A549 (cell line): ENCODE measurements around the gene ZNF577.
"Not testable (repeated sequence)": the region's sequence is repeated elsewhere in the genome, so short reads cannot be mapped to it uniquely, and the experiment has no call there.

ENCODE experiments used
- HOXA7 ChIP-seq: fragments of 250-450 bp; sonication (Bioruptor Pico); IDR thresholded peaks from 2 replicates; pipeline ENCODE4 v1.5.0; 2020; ENCODE audit warnings: mild to moderate bottlenecking, moderate library complexity
- POLR2A ChIP-seq: IDR thresholded peaks from 2 replicates; pipeline ENCODE4 v1.6.1; 2012; ENCODE audit warnings: mild to moderate bottlenecking, low read length
- RFX5 ChIP-seq: fragments of 450-650 bp; IDR thresholded peaks from 2 replicates; pipeline ENCODE4 v1.7.1; 2014; ENCODE audit warnings: antibody characterized with exemption, mild to moderate bottlenecking, moderate library complexity
- TF ChIP-seq, protein P1 (sequence below): fragments of >200 bp; sonication (Bioruptor Twin); formaldehyde crosslinking; IDR thresholded peaks from 3 replicates; pipeline ENCODE4 v1.6.1; 2016
- TF ChIP-seq, protein P2 (sequence below): fragments of >200 bp; sonication (Bioruptor Twin); formaldehyde crosslinking; IDR thresholded peaks from 3 replicates; pipeline ENCODE4 v1.5.1; 2016
- TF ChIP-seq, protein P3 (sequence below): IDR thresholded peaks from 2 replicates; pipeline ENCODE4 v1.6.1; 2012
- TF ChIP-seq, protein P4 (sequence below): fragments of 150-350 bp; IDR thresholded peaks from 2 replicates; pipeline ENCODE4 v1.6.1; 2014; ENCODE audit warnings: low read depth, mild to moderate bottlenecking, low read length

DNA sequence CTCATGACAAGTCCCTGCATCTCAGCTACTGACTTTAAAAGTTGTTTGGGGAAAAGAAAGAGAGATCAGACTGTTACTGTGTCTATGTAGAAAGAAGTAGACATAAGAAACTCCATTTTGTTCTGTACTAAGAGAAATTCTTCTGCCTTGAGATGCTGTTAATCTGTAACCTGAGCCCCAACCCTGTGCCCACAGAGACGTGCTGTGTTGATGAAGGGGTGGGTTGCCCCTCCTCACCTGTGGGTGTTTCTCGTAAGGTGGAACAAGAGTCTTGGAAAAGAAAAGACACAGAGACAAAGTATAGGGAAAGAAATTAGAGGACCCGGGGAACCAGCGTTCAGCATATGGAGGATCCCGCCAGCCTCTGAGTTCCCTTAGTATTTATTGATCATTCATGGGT, 20.2 kb upstream of the ZNF577 start:
- not testable (repeated sequence) for TF ChIP-seq HOXA7 (CRISPR knock-in tag); RFX5; POLR2A
- TF ChIP-seq, protein P1, sequence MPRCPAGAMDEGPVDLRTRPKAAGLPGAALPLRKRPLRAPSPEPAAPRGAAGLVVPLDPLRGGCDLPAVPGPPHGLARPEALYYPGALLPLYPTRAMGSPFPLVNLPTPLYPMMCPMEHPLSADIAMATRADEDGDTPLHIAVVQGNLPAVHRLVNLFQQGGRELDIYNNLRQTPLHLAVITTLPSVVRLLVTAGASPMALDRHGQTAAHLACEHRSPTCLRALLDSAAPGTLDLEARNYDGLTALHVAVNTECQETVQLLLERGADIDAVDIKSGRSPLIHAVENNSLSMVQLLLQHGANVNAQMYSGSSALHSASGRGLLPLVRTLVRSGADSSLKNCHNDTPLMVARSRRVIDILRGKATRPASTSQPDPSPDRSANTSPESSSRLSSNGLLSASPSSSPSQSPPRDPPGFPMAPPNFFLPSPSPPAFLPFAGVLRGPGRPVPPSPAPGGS = not testable (repeated sequence)
- TF ChIP-seq, protein P2, sequence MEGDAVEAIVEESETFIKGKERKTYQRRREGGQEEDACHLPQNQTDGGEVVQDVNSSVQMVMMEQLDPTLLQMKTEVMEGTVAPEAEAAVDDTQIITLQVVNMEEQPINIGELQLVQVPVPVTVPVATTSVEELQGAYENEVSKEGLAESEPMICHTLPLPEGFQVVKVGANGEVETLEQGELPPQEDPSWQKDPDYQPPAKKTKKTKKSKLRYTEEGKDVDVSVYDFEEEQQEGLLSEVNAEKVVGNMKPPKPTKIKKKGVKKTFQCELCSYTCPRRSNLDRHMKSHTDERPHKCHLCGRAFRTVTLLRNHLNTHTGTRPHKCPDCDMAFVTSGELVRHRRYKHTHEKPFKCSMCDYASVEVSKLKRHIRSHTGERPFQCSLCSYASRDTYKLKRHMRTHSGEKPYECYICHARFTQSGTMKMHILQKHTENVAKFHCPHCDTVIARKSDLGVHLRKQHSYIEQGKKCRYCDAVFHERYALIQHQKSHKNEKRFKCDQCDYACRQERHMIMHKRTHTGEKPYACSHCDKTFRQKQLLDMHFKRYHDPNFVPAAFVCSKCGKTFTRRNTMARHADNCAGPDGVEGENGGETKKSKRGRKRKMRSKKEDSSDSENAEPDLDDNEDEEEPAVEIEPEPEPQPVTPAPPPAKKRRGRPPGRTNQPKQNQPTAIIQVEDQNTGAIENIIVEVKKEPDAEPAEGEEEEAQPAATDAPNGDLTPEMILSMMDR = not testable (repeated sequence)
- TF ChIP-seq, protein P3, sequence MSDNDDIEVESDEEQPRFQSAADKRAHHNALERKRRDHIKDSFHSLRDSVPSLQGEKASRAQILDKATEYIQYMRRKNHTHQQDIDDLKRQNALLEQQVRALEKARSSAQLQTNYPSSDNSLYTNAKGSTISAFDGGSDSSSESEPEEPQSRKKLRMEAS = not testable (repeated sequence)
- TF ChIP-seq, protein P4, sequence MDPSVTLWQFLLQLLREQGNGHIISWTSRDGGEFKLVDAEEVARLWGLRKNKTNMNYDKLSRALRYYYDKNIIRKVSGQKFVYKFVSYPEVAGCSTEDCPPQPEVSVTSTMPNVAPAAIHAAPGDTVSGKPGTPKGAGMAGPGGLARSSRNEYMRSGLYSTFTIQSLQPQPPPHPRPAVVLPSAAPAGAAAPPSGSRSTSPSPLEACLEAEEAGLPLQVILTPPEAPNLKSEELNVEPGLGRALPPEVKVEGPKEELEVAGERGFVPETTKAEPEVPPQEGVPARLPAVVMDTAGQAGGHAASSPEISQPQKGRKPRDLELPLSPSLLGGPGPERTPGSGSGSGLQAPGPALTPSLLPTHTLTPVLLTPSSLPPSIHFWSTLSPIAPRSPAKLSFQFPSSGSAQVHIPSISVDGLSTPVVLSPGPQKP = not testable (repeated sequence)
